HepG2 (cell line): ENCODE results near the gene TRABD. TPM values are rescaled to one million over a fixed set of nuclear protein-coding genes. Genes with fewer than 3 reads are reported as not detected.
A peak's percentile ranks its signal among the peaks of the same experiment; 100 is the strongest.

ENCODE experiments used
- ATF2 ChIP-seq: sonication (generic); formaldehyde crosslinking; IDR thresholded peaks from 2 replicates; pipeline ENCODE4 v1.4.0; 2020; ENCODE audit warnings: missing genetic modification reagents
- ATF3 ChIP-seq: sonication (generic); formaldehyde crosslinking; IDR thresholded peaks from 2 replicates; pipeline ENCODE4 v1.4.0; 2020; ENCODE audit warnings: missing genetic modification reagents
- ATF4 ChIP-seq, 2 experiments: fragments of 450-650 bp in 1 of 2; sonication (generic) in 1 of 2; formaldehyde crosslinking; IDR thresholded peaks; 2 replicates each; pipeline versions ENCODE4 v1.5.0 to v1.8.0; 2020 to 2022; ENCODE audit warnings: mild to moderate bottlenecking in 1 of 2, missing genetic modification reagents in 1 of 2
- E2F5 ChIP-seq: sonication (generic); formaldehyde crosslinking; conservative IDR thresholded peaks from 2 replicates; pipeline ENCODE4 v1.4.0; 2020; ENCODE audit warnings: missing genetic modification reagents
- EP300 ChIP-seq, 3 experiments: sonication (generic) in 1 of 3; formaldehyde crosslinking in 1 of 3; IDR thresholded peaks; 2 replicates each; pipeline versions ENCODE4 v1.5.1 to v1.6.1; 2011 to 2020; ENCODE audit warnings: low read depth in 2 of 3, low read length in 2 of 3, borderline replicate concordance in 1 of 3, improper control_type of control experiment in 1 of 3, mild to moderate bottlenecking in 1 of 3, missing genetic modification reagents in 1 of 3, moderate library complexity in 1 of 3
- ERF ChIP-seq: IDR thresholded peaks from 2 replicates; pipeline ENCODE4 v1.6.1; 2018; ENCODE audit warnings: missing biosample characterization, missing genetic modification reagents
- ESRRA ChIP-seq: sonication (generic); formaldehyde crosslinking; IDR thresholded peaks from 2 replicates; pipeline ENCODE4 v1.5.1; 2020; ENCODE audit warnings: mild to moderate bottlenecking, low read depth, missing genetic modification reagents
- LCORL ChIP-seq, 2 experiments: fragments of 450-650 bp in 1 of 2; sonication (generic) in 1 of 2; formaldehyde crosslinking in 1 of 2; IDR thresholded peaks; 2 replicates each; pipeline versions ENCODE4 v1.5.0 to v1.6.1; 2017 to 2020; ENCODE audit warnings: antibody characterized with exemption in 1 of 2, missing genetic modification reagents in 1 of 2
- MAF1 ChIP-seq: sonication (generic); formaldehyde crosslinking; IDR thresholded peaks from 2 replicates; pipeline ENCODE4 v1.5.0; 2020; ENCODE audit warnings: missing genetic modification reagents, borderline replicate concordance
- TIGD3 ChIP-seq: sonication (generic); formaldehyde crosslinking; IDR thresholded peaks from 2 replicates; pipeline ENCODE4 v1.5.1; 2020; ENCODE audit warnings: mild to moderate bottlenecking, missing genetic modification reagents, borderline replicate concordance
- TSC22D2 ChIP-seq: sonication (generic); formaldehyde crosslinking; IDR thresholded peaks from 2 replicates; pipeline ENCODE4 v1.5.1; 2020; ENCODE audit warnings: missing genetic modification reagents, mild to moderate bottlenecking, borderline replicate concordance
- ZBTB33 ChIP-seq: sonication (generic); formaldehyde crosslinking; IDR thresholded peaks from 2 replicates; pipeline ENCODE4 v1.4.0; 2020; ENCODE audit warnings: missing genetic modification reagents
- ZMYM4 ChIP-seq: sonication (generic); formaldehyde crosslinking; IDR thresholded peaks from 2 replicates; pipeline ENCODE4 v1.8.1; 2023; ENCODE audit warnings: mild to moderate bottlenecking, missing genetic modification reagents
- ZNF687 ChIP-seq: sonication (generic); formaldehyde crosslinking; IDR thresholded peaks from 2 replicates; pipeline ENCODE4 v1.5.1; 2020; ENCODE audit warnings: mild to moderate bottlenecking, missing genetic modification reagents, moderate library complexity
- ZNF775 ChIP-seq: sonication (generic); formaldehyde crosslinking; IDR thresholded peaks from 2 replicates; pipeline ENCODE4 v1.4.0; 2020; ENCODE audit warnings: missing genetic modification reagents, mild to moderate bottlenecking, moderate library complexity, borderline replicate concordance
- polyA plus RNA-seq, 8 experiments: library from polyadenylated mRNA; depleted of rRNA in 3 of 8; stranded (reverse) in 7 of 8; unstranded in 1 of 8; fragments of >200 nt; fragmentation: Illumina TruSeq in 4 of 8; extraction: Trizol in 4 of 8; gene quantifications; 2 replicates each; pipeline versions ENCODE4 v1.2.1 to v1.2.3, GENCODE V29; 2011 to 2016; ENCODE audit warnings: low read depth in 4 of 8, missing spikeins in 1 of 8, mixed read lengths in 1 of 8; ENCODE audit not compliant: insufficient read depth in 1 of 8
- total RNA-seq, 5 experiments: library from RNA; depleted of rRNA; stranded (reverse); fragments of >200 nt; fragmentation: Illumina TruSeq; extraction: Trizol; gene quantifications; 2 replicates each; pipeline ENCODE4 v1.2.3, GENCODE V29; 2016; ENCODE audit warnings: low read depth in 1 of 5

TRABD gene
- total and polyA plus RNA-seq, 2 of the 13 experiments (the other 11 are each of a cell fraction or from before 2014, with no cell fraction given), result 21.5 to 28.9 TPM

GRCh38 chr22:50171965-50172421, 13.7 kb upstream of the TRABD start (continued):
- TF ChIP-seq EP300 (IDR thresholded peaks at IDR 0.05; ENCODE audit: low read depth in 2 of 2, low read length in 2 of 2) (peak in 1 of 2 experiments; percentile 5; a peak in 2 of 4 replicates), EP300 (CRISPR knock-in tag; IDR thresholded peaks at IDR 0.05; ENCODE audit: borderline replicate concordance) (no peak), LCORL (IDR thresholded peaks at IDR 0.05) (no peak), LCORL (CRISPR knock-in tag; IDR thresholded peaks at IDR 0.05) (no peak), ERF (CRISPR knock-in tag) (0 out of 2 replicates have a peak, but pooled peaks have one; percentile 23), ZNF687 (CRISPR knock-in tag) (peak; percentile 94), ATF4 (CRISPR knock-in tag; IDR thresholded peaks at IDR 0.05) (no peak), MAF1 (CRISPR knock-in tag) (no peak), ESRRA (CRISPR knock-in tag) (no peak), ZNF775 (no peak), ATF2 (CRISPR knock-in tag) (no peak), ZBTB33 (CRISPR knock-in tag) (peak; percentile 18; the same call in 1 of the 2 replicates), ATF3 (CRISPR knock-in tag) (no peak), ZMYM4 (CRISPR knock-in tag) (no peak), TIGD3 (no peak), E2F5 (no peak), TSC22D2 (CRISPR knock-in tag) (no peak)
